ENCODE data around the gene ZNF117.
"Not testable (repeated sequence)": the region's sequence is repeated elsewhere in the genome, so short reads cannot be mapped to it uniquely, and the experiment has no call there.

The ZNF117 gene

DNA sequence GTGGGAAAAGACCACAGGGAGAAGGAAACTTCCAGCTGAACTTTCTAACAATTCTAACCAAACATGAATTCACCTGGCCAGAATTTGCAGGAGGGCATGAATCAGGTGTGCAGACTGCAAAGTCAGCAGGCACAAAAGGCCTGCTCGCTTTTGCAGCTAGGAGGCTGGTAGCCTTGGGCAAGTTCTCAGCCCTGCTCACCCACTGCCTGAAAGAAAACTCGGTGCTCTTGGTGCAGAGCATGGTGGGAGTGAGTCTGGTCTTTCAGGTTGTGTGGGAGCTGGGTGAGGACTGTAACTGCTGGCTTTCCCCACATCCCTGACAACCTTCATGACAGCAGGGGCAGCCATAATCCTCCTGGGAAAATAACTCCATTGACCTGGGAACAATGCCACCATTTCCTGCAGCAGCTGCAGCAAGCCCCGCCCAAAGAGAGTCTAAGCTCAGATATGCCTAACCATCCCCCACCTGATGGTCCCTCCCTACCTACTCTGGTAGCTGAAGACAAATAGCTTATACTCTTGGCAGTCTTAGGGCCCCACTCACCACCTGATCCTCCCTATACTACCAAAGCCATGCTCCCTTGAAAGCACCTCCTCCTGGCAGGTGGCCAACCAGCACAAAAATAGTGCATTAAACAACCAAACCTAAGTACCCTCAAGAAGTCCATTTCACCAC lies 31.6 kb downstream of the ZNF117 start:
- DNase-seq (ENCODE audit: low spot score in 2 of 2): peak; percentile 39 to 64
- Histone ChIP-seq H3K9me3 (no peaks in the 10 kb centered on the region), H3K27me3 (ENCODE audit: low read depth) (no peaks in the 10 kb centered on the region), H3K4me3 (no peak overlapping the region), H3K4me1 (peaks cover 2% of the 10 kb centered on the region; the same call in 1 of the 2 replicates), H3K36me3 (replicated peaks) (no peaks in the 10 kb centered on the region)
- in situ Hi-C loops (cut with MboI; ENCODE audit: low sequenced_read_pairs): no loop called here

DNA sequence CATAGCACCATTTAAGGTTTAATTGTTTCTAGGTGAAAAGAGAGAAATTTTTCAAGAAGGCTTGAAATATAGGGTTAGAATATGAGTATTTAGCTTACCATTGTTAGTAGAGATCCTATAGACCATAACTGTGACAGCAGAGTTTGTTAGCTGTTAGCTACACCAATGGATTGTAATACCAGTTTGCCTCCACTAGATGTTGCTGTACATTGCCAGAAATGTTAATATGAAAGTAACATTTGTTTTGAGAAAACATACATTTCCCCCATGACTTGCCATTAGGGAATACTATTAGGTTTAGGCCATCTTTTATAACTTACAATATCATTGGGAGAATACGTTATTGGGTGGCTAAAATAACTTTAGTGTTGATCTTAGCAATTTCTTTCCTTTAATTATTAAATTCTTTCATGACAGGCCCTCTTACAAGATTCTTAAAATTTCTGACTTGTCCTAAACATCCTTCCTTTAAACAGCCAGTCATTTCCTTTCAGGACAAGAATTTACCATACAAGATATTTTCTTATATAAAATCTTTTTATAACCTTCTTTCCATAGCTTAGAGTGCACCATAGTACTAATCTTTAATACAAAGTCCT lies 39.5 kb downstream of the ZNF117 start:
- H3K4me3 ChIP-seq: no peak overlapping the region
- H3K9me3 ChIP-seq: no peaks in the 10 kb centered on the region
- peak in 1 of 2 experiments; percentile 58 for DNase-seq (ENCODE audit: low spot score in 2 of 2)
- H3K4me1 ChIP-seq: no peaks in the 10 kb centered on the region
- no peaks in the 10 kb centered on the region for H3K36me3 ChIP-seq (replicated peaks)
- H3K27me3 ChIP-seq (ENCODE audit: low read depth): no peaks in the 10 kb centered on the region
- in situ Hi-C loops (cut with MboI; ENCODE audit: low sequenced_read_pairs): no loop called here

DNA sequence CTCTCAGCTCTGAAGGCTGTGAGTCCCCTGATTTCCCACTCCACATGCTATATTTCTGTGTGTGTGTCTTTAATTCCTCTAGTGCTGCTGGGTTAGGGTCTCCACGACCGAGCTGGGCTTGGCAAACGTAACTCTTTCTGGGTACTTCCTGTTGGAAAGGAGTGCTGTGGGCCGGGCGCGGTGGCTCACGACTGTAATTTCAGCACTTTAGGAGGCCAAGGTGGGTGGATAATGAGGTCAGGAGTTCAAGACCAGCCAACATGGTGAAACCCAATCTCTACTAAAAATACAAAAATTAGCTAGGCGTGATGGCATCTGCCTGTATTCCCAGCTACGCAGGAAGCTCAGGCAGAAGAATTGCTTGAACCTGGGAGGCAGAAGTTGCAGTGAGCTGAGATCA lies 40.2 kb downstream of the ZNF117 start:
- in situ Hi-C loops (cut with MboI; ENCODE audit: low sequenced_read_pairs): not testable (repeated sequence)

DNA sequence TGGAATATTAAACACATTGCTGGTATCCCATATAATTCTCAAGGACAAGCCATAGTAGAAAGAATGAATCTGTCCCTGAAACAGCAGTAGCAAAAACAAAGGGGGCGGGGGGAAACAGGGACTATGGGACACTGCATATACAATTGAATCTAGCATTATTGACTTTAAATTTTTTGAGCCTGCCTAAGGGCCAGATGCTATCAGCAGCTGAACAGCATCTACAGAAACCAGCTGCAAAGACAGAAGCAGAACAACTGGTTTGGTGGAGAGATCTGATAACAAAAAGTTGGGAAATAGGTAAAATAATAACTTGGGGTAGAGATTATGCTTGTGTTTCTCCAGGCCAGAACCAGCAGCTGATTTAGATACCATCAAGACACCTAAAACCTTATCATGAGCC lies 42.1 kb downstream of the ZNF117 start:
- H3K36me3 ChIP-seq (replicated peaks); H3K27me3 ChIP-seq (ENCODE audit: low read depth); H3K4me3 ChIP-seq; in situ Hi-C loops (cut with MboI; ENCODE audit: low sequenced_read_pairs); H3K4me1 ChIP-seq; DNase-seq (ENCODE audit: low spot score in 2 of 2); H3K9me3 ChIP-seq: not testable (repeated sequence)

More for the DNA sequence above, 40.2 kb downstream of the ZNF117 start:
- H3K4me3 ChIP-seq; H3K9me3 ChIP-seq; H3K36me3 ChIP-seq (replicated peaks); H3K4me1 ChIP-seq; H3K27me3 ChIP-seq (ENCODE audit: low read depth); DNase-seq (ENCODE audit: low spot score in 2 of 2): not testable (repeated sequence)

DNA sequence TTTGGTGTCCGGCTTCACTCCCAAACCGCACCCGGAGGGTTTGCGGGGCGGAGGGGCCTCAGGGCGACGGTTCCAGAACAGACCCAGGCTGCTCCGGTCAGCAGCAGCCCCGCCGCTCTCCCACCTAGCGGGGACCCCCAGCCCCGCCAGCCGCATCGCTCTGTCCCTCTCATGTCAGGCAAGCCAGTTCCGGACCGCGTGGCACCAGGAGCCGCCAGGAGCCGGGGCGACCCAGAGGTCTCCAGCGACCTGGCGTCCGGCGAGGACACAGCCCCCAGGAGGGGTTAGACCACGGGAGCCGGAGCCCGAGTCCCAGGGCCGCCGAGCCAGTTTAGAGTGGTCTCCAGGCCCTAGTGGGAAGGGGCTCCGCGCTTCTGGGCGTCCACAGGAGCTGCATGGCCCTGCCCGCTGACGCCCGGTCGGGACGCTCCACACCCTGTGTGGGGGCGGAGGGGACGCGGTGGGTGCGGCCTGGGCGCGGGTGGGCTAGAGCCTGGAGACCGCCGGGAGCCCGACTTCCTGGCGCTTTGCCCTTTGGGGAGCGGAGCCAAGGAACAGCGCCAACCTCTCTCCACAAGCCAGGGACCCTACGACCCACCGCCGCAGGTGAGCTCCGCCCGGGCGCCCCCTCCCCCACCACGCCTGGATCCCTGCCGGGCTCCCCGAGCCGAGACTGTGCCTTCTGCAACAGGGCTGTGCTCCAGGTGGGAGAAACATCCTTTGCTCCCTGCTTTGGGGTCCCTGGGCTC lies 43.4 kb downstream of the ZNF117 start:
- Histone ChIP-seq H3K4me1 (no peaks in the 10 kb centered on the region), H3K27me3 (ENCODE audit: low read depth) (no peaks in the 10 kb centered on the region), H3K4me3 (no peak overlapping the region), H3K36me3 (replicated peaks) (no peaks in the 10 kb centered on the region), H3K9me3 (no peaks in the 10 kb centered on the region)
- no peak for DNase-seq (ENCODE audit: low spot score in 2 of 2)
- in situ Hi-C loops (cut with MboI; ENCODE audit: low sequenced_read_pairs): no loop called here

DNA sequence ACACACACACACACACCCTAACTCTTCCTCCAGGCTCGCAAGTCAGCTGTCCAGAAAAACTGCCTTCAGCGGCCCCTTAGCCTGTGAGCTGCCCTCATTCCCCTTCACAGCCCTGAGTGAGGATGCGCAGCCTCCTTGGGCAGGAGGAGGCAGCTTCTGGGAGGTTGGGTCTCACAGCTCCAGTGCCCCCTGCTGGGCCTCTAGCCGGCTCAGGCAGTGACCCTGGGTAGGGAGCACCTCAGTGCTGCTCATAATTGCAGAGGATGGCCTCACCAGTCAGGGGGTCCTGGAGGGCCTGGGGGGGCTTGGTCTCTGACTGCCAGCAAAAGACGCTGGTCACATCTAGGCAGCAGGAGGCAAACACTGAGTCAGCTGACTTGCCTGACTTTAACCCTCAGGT lies 44.1 kb downstream of the ZNF117 start:
- no peak overlapping the region for H3K4me3 ChIP-seq
- H3K4me1 ChIP-seq: no peaks in the 10 kb centered on the region
- H3K9me3 ChIP-seq: no peaks in the 10 kb centered on the region; the same call in 1 of the 2 replicates
- in situ Hi-C loops (cut with MboI; ENCODE audit: low sequenced_read_pairs): no loop called here
- peak in 1 of 2 experiments; percentile 18 for DNase-seq (ENCODE audit: low spot score in 2 of 2)
- no peaks in the 10 kb centered on the region for H3K36me3 ChIP-seq (replicated peaks)
- H3K27me3 ChIP-seq (ENCODE audit: low read depth): no peaks in the 10 kb centered on the region

DNA sequence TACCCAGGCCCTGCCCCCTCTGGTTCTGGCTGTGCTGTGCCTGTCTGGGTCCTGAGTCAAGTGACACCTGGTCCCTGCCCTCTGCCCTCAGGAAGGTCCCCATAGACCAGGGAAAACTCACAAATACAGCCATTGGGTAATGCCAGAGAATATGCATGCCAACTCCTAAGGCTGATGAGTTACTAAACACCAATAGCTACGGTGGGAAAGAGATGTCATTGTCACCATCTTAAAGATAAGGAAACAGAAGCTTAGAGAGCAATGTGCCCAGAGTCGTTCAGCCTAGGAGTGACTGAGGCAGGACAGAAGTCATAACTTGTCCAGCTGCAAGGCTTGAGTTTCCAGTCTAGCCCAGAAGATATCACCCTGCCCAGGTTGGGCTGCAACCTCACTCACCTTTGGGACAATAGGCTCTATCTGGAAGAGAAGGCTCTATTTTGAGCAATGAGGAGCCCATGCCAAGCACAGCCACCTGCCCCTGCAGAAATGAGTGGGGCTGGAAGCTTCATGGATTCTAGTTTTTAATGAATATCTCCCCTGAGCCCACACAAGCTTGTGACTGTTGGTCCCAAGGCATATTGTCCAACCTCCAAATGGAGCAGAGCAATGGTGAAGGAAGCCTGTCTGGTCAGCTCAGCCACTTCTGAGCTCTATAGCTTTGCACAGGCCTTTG lies 45.2 kb downstream of the ZNF117 start:
- H3K9me3 ChIP-seq: no peaks in the 10 kb centered on the region; the same call in 1 of the 2 replicates
- no peaks in the 10 kb centered on the region for H3K27me3 ChIP-seq (ENCODE audit: low read depth)
- H3K4me1 ChIP-seq: no peaks in the 10 kb centered on the region
- H3K36me3 ChIP-seq (replicated peaks): no peaks in the 10 kb centered on the region
- no peak overlapping the region for H3K4me3 ChIP-seq
- DNase-seq (ENCODE audit: low spot score in 2 of 2): no peak
- in situ Hi-C loops (cut with MboI; ENCODE audit: low sequenced_read_pairs): no loop called here

DNA sequence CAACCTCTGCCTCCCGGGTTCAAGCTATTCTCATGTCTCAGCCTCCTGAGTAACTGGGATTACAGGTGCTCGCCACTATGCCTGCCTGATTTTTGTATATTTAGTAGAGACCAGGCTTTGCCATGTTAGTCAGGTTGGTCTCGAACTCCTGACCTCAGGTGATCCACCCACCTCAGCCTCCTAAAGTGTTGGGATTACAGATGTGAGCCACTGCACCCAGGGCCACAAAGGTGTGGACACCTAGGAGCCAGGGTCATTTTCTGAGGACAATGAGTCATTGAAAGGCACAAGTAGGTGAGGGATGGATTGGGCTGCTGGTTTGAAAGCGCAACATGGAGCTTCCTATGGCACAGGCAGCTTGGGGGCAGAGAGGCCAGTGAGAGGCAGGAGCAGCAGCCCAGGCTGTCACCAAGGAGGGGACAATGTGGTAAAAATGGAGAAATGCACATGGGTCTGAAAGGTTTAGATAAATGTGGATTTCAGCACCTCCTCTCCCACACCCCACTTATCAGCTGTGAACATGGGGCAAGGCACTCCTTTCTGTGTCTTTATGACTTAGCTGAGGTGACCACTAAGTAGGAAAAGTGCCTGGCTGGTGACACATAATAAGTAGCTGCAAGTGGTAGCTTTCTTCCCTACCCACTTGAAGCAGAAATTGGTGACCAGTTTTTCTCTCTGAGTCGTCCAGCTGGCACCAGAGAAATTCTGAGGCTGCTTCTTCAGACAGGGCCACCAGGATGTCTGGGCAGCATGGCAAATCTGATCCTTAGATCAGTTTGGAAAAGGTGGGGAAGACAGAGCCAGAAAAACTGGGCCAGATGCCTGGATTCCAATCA lies 46.0 kb downstream of the ZNF117 start:
- H3K9me3 ChIP-seq; H3K4me1 ChIP-seq; H3K4me3 ChIP-seq; H3K27me3 ChIP-seq (ENCODE audit: low read depth); DNase-seq (ENCODE audit: low spot score in 2 of 2); in situ Hi-C loops (cut with MboI; ENCODE audit: low sequenced_read_pairs); H3K36me3 ChIP-seq (replicated peaks): not testable (repeated sequence)

DNA sequence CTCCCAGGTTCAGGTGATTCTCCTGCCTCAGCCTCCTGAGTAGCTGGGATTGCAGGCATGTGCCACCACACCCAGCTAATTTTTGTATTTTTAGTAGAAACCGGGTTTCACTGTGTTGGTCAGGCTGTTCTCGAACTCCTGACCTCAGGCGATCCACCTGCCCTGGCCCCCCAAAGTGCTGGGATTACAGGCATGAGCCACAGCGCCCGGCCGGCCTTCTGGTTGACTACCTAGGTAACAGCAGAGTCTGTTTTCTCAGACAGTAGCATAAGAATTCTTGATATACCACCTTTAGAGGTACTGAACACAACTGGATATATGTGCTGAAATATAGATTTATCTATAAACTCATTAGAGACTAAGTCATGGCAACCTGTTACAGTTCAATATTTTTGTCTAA lies 50.8 kb downstream of the ZNF117 start:
- H3K27me3 ChIP-seq (ENCODE audit: low read depth); H3K4me3 ChIP-seq; in situ Hi-C loops (cut with MboI; ENCODE audit: low sequenced_read_pairs); DNase-seq (ENCODE audit: low spot score in 2 of 2); H3K36me3 ChIP-seq (replicated peaks); H3K9me3 ChIP-seq; H3K4me1 ChIP-seq: not testable (repeated sequence)

DNA sequence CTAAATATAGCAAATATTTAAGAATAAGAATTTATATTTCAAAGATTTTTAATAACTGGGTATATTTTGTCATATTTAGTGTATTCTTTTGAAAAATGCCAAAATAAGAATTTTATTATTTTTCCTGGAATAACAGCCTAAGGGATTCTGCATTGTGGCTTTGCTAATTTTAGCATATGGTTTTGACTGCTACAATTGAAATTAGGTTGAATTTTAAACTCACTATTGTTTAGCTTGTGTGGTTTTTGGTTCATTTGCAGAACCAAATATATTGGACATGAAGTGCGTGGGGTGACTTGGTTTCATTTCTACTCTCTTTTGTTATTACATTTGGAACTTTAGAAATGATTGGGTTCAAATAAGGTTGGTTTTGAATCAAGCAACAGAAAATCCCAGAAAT lies 52.3 kb downstream of the ZNF117 start:
- in situ Hi-C loops (cut with MboI; ENCODE audit: low sequenced_read_pairs): no loop called here
- no peaks in the 10 kb centered on the region for H3K36me3 ChIP-seq (replicated peaks)
- H3K9me3 ChIP-seq: no peaks in the 10 kb centered on the region; the same call in 1 of the 2 replicates
- no peak for DNase-seq (ENCODE audit: low spot score in 2 of 2)
- no peaks in the 10 kb centered on the region for H3K27me3 ChIP-seq (ENCODE audit: low read depth)
- H3K4me1 ChIP-seq: no peaks in the 10 kb centered on the region
- no peak overlapping the region for H3K4me3 ChIP-seq

DNA sequence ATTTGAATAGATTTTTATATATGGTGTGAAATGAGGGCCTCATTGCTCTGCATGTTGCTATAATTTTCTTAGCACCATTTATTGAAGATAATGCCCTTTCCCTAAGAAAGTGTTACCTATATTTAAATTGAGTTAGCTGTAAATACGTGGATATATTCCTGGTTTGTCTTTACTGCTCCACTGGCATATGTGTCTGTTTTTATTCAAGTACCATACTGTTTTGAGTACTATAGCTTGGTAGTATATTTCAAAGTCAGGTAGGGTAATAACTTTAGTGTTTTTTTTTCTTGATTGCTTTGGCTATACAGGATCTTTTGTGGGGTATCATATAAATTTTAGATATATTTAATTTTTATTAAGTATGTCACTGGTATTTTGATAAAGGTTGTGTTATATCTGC lies 56.4 kb downstream of the ZNF117 start:
- no peak for DNase-seq (ENCODE audit: low spot score in 2 of 2)
- 0 out of 2 replicates have a peak, but pooled peaks cover 2% of the 10 kb centered on the region for H3K9me3 ChIP-seq
- H3K36me3 ChIP-seq (replicated peaks): 0 out of 2 replicates have a peak, but pooled peaks cover 6% of the 10 kb centered on the region
- H3K4me1 ChIP-seq: no peaks in the 10 kb centered on the region
- in situ Hi-C loops (cut with MboI; ENCODE audit: low sequenced_read_pairs): no loop called here
- no peak overlapping the region for H3K4me3 ChIP-seq
- H3K27me3 ChIP-seq (ENCODE audit: low read depth): no peaks in the 10 kb centered on the region

DNA sequence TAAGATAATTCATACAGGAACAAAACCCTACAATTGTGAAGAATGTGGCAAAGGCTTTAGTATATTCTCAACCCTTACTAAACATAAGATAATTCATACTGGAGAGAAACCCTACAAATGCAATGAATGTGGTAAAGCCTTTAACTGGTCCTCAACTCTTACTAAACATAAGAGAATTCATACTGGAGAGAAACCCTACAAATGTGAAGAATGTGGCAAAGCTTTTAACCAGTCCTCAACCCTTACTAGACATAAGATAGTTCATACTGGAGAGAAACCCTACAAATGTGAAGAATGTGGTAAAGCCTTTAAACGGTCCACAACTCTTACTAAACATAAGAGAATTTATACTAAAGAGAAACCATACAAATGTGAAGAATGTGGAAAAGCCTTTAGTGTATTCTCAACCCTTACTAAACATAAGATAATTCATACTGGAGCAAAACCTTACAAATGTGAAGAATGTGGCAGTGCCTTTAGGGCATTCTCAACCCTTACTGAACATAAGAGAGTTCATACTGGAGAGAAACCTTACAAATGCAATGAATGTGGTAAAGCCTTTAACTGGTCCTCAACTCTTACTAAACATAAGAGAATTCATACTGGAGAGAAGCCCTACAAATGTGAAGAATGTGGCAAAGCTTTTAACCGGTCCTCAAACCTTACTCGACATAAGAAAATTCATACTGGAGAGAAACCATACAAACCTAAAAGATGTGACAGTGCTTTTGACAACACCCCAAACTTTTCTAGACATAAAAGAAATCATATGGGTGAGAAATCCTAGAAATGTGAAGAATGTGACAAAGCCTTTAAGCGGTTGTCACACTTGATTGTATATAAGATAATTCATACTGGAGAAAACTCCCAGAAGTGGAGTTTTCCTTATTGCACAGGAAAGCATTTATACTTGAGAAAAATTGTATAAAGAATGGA lies 62.3 kb downstream of the ZNF117 start:
- H3K36me3 ChIP-seq (replicated peaks): peaks cover 42% of the 10 kb centered on the region
- H3K9me3 ChIP-seq: peaks cover 17% of the 10 kb centered on the region
- DNase-seq (ENCODE audit: low spot score in 2 of 2); H3K4me1 ChIP-seq; in situ Hi-C loops (cut with MboI; ENCODE audit: low sequenced_read_pairs); H3K27me3 ChIP-seq (ENCODE audit: low read depth); H3K4me3 ChIP-seq: not testable (repeated sequence)

Measured in HAP-1 (cell line).